ENCODE measurements around the gene HDAC5.
"Not testable (repeated sequence)": the region's sequence is repeated elsewhere in the genome, so short reads cannot be mapped to it uniquely, and the experiment has no call there.

Gene HDAC5

GRCh38 chr17:44121997-44122815 lies 1.2 kb downstream of the HDAC5 start:
- TF ChIP-seq ZNF274 (IDR thresholded peaks at IDR 0.05; ENCODE audit: low read depth, low read length), result no peak
- peak overlapping the region; percentile 82; the same call in 1 of the 2 replicates for H3K4me3 ChIP-seq (ENCODE audit: low read length)

DNA sequence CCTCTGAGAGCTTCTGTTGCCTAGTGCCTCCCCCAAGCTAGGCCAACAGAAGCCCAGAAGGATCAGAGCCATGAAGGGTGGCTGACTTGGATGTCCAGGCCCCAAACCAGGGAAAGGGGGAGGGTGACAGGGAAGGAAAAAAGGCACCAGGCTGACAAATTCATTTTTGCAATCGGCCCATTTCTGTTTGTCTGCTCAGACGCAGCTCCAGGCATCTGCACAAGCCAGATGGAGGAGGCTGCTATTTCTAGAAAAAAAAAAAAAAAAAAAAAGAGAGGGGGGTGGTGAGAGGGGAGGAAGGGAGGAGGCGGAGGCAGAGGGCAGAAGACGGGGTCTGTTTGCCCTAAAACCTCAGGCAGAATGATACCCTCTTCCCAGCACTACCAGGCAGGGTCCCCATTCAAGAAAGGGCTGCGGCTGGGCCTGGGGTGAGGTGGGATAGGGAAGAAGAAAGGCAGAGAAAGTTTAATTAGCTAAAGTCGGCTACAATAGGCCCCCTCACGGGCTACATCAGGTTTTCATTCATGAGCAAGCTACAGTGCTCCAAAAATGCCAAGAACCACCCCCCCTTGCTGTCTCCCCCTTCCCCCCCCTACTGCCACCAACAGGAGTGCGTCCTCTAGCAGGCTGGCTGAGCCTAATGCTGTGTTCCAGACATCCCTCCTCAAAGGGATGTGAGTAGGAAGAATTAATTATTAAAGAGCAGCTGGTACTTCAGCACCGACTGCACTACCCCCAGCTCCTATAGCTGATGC lies 2.4 kb downstream of the HDAC5 start:
- H3K4me3 ChIP-seq (ENCODE audit: low read length), result no peak overlapping the region
- TF ChIP-seq ZNF274 (IDR thresholded peaks at IDR 0.05; ENCODE audit: low read depth, low read length), result no peak

GRCh38 chr17:44120281-44120680 lies 3.2 kb downstream of the HDAC5 start:
- not testable (repeated sequence) for H3K4me3 ChIP-seq (ENCODE audit: low read length)

DNA sequence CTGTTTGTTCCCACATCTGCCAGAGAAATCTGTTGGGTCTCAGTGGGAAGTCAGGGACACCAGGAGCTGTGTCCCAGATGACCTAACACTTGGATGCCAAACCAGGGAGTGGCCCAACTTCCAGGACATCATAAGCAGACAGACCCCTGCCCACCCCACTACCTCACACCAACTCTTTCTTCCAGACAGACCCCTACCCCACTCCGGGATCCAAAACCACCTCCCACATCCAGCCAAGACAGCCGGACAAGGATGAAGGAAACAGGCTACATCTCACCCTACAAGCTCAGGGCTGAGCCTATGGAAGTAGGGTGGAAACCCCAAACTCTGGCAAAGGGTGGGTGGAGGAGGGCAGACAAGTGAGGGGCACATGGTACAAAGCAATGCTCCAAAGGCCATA lies 3.6 kb downstream of the HDAC5 start:
- no peak for TF ChIP-seq ZNF274 (IDR thresholded peaks at IDR 0.05; ENCODE audit: low read depth, low read length)
- H3K4me3 ChIP-seq (ENCODE audit: low read length), result no peak overlapping the region

GRCh38 chr17:44119062-44119461 lies 4.4 kb downstream of the HDAC5 start:
- TF ChIP-seq ZNF274 (IDR thresholded peaks at IDR 0.05; ENCODE audit: low read depth, low read length), result no peak
- H3K4me3 ChIP-seq (ENCODE audit: low read length), result no peak overlapping the region

GRCh38 chr17:44118427-44119050 lies 4.9 kb downstream of the HDAC5 start:
- TF ChIP-seq ZNF274 (IDR thresholded peaks at IDR 0.05; ENCODE audit: low read depth, low read length), result no peak
- H3K4me3 ChIP-seq (ENCODE audit: low read length), result no peak overlapping the region

DNA sequence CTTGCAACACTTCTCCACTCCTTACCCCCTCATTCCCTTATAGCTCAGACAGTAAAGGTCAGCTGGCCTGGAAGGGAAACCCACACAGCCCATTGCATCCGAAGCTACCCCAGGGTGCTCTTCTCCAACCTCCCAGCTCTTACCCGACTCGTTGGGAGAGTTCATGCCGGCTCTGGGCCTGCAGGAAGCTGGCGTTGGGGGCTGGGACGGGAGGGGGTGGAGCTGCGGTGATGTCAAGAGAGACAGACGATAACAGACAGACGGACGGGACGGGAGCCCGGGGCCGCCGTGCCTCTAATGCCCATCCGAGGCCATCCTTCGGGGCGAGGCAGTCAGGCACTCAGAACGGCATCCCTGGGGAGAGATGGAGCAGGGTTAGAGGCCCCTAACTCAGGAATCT lies 6.1 kb downstream of the HDAC5 start:
- no peak for TF ChIP-seq ZNF274 (IDR thresholded peaks at IDR 0.05; ENCODE audit: low read depth, low read length)

GRCh38 chr17:44115585-44116415 lies 7.6 kb downstream of the HDAC5 start:
- H3K4me3 ChIP-seq (ENCODE audit: low read length), result no peak overlapping the region
- no peak for TF ChIP-seq ZNF274 (IDR thresholded peaks at IDR 0.05; ENCODE audit: low read depth, low read length)

More for the DNA sequence above, 6.1 kb downstream of the HDAC5 start:
- no peak overlapping the region for H3K4me3 ChIP-seq (ENCODE audit: low read length)

DNA sequence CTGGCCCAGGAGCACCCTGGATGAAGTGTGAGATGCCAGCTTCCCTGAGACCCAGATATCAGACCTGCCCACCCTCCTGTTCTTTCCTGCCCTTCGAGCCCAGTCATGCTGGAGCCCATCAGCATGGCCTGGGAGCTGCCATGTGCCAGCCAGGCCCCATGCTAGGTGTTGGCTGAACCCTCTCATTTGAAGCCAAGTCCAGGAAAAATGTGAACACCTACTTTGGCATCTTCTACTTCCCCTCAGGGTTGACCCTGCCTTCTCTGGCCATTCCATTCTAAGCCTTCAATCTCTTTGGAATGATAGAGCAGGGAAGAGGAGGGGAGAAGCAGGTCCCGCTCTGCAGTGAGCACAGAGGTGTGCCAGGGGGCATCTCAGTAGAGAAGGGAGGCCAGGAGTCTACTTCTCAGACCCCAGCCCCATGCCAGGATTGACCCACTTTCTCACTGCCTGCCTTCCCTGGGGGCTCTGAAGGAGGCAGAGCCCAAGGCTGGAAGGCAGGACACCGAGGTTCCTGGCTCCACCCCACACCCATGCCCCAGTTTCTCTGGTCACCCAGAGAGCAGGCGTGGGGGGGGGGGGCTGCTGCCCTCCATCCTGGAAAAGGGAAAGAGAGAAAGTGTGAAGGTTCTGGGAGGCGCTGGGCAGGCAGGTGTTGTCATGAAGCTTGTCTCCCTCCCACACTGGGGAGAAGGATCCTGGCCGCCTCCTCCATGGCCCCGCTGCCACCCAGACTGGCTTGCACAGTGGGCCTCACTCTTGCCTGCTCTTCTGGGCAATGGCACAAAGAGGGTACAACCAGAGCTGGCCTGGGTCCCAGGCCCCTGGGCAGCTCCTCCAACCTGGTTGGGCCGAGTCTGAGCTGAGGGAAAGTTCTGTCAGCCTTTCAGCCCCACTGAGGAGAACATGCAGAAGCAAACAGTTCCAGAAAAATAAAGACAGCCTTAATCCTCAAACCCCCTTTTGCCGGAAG lies 9.3 kb downstream of the HDAC5 start:
- no peak overlapping the region for H3K4me3 ChIP-seq (ENCODE audit: low read length)

DNA sequence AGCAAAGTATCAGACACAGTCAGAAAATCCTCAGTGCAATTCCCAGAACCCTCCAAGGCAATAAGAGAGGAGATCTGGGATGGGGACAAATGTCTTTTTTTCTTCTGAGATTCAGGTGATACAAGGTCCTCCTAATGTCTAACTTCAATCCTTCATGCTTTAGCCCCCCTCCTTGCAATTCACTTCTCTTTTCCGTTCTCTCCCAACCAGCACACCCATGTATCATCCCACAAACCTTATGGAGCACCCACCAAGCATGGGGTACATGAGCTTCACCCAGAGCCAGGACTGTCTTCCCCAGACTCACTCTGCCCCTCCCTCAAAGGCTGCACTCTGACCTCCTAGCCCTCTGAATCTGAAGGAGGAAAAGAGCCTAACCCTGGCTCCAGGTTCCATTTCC lies 10.1 kb downstream of the HDAC5 start:
- no peak overlapping the region for H3K4me3 ChIP-seq (ENCODE audit: low read length)
- no peak for TF ChIP-seq ZNF274 (IDR thresholded peaks at IDR 0.05; ENCODE audit: low read depth, low read length)

More for the DNA sequence above, 9.3 kb downstream of the HDAC5 start:
- no peak for TF ChIP-seq ZNF274 (IDR thresholded peaks at IDR 0.05; ENCODE audit: low read depth, low read length)

- TF ChIP-seq ZNF274 (IDR thresholded peaks at IDR 0.05; ENCODE audit: low read depth, low read length), result no peak
- H3K4me3 ChIP-seq (ENCODE audit: low read length), result no peak overlapping the region
These were observed 10.9 kb downstream of the HDAC5 start for GRCh38 chr17:44112284-44113280.

- H3K4me3 ChIP-seq (ENCODE audit: low read length), result peak overlapping the region; percentile 78; the same call in 1 of the 2 replicates
- no peak for TF ChIP-seq ZNF274 (IDR thresholded peaks at IDR 0.05; ENCODE audit: low read depth, low read length)
These were observed 11.7 kb downstream of the HDAC5 start for GRCh38 chr17:44111777-44112176.
